Ovary (tissue), 9 donors: ENCODE measurements around the gene FMO2. TPM values are rescaled to one million over a fixed set of nuclear protein-coding genes. Genes with fewer than 3 reads are reported as not detected.

Experiments used
- DNase-seq, 5 donors: peaks; one replicate each; pipeline ENCODE4 v3.0.0-alpha.2; 2019 to 2020
- H3K27ac ChIP-seq, 2 donors: fragments of 200-600 bp; one replicate each; pipeline versions ENCODE4 v1.5.1 to v1.8.0; 2019 to 2022
- H3K27me3 ChIP-seq: fragments of 200-600 bp; one replicate; pipeline ENCODE4 v1.8.0; 2022
- H3K36me3 ChIP-seq: fragments of 200-600 bp; sonication (generic); one replicate; pipeline ENCODE4 v1.5.1; 2019
- H3K4me1 ChIP-seq: one replicate; pipeline ENCODE4 v1.8.1; 2013; ENCODE audit warnings: mild to moderate bottlenecking, moderate library complexity; ENCODE audit not compliant: insufficient read depth
- H3K4me3 ChIP-seq: fragments of 200-600 bp; sonication (generic); one replicate; pipeline ENCODE4 v1.5.1; 2017
- H3K9me3 ChIP-seq, 2 donors: fragments of 200-600 bp in 1 of 2; sonication (generic) in 1 of 2; one replicate each; pipeline versions ENCODE4 v1.5.1 to v1.8.1; 2013 to 2019; ENCODE audit warnings: mild to moderate bottlenecking in 1 of 2, moderate library complexity in 1 of 2
- EP300 ChIP-seq: sonication (generic); formaldehyde crosslinking; IDR thresholded peaks from one replicate; pipeline ENCODE4 v1.6.1; 2017; ENCODE audit warnings: antibody characterized with exemption
- POLR2A ChIP-seq: fragments of 450-650 bp; IDR thresholded peaks from one replicate; pipeline ENCODE4 v1.6.1; 2017; ENCODE audit warnings: antibody characterized with exemption, mild to moderate bottlenecking, moderate library complexity
- whole genome bisulfite sequencing, 3 donors: extraction: QIAGEN DNeasy Blood & Tissue Kit in 1 of 3; methylation state at CpG; one replicate each; pipeline versions ENCODE4 v1.1.5 to v1.1.7; 2013 to 2017; 5-methylcytosine and 5-hydroxymethylcytosine counted together
- intact Hi-C, 4 donors: fragments of 100-400 bp; cut with DNase I; formaldehyde crosslinking; loops; one replicate each; pipeline versions ENCODE4 v1.11.0 to v1.15.1; 2022 to 2023
- polyA plus RNA-seq, 2 donors: library from polyadenylated mRNA; stranded (reverse); fragments of 200-250 nt in 1 of 2; fragments of 350-450 nt in 1 of 2; fragmentation: Illumina TruSeq in 1 of 2; extraction: RNeasy Lipid Tissue Mini Kit (QIAGEN cat#74804) in 1 of 2; gene quantifications; one replicate each; pipeline ENCODE4 v1.2.3, GENCODE V29; 2013 to 2014
- total RNA-seq, 7 donors: library from RNA; depleted of rRNA in 2 of 7; stranded (reverse); fragments of >200 nt in 2 of 7; fragmentation: NEBNext Ultra II Directional in 3 of 7; extraction: Animal tissue kit (Norgen Biotek cat#: 25700) in 3 of 7; gene quantifications; one replicate each; pipeline versions ENCODE4 v1.1.0 to v1.2.4, GENCODE V29; 2016 to 2023
- TF ChIP-seq, protein P1 (sequence below), 3 donors: fragments of 450-650 bp in 2 of 3; fragments of 200-600 bp in 1 of 3; IDR thresholded peaks; one replicate each; pipeline versions ENCODE4 v1.5.1 to v1.8.0; 2016 to 2022; ENCODE audit warnings: antibody characterized with exemption in 3 of 3, mild to moderate bottlenecking in 1 of 3
- donor health status: DM: no; HTN: no; CAD: no; lungs with moderate emphysema.
- donor health status: DM: no; HTN: no; CAD: no.
- donor health status: Bipolar disorder and iron deficiency.
- donor health status: DM: yes; HTN: yes; CAD: no.
- donor health status: DM: no; HTN: no; CAD: no.
- donor health status: DM: yes; HTN: yes; CAD: no.

FMO2 gene
- total and polyA plus RNA-seq, 9 donors: 1.6 to 12.8 (median 5.8) TPM

DNA sequence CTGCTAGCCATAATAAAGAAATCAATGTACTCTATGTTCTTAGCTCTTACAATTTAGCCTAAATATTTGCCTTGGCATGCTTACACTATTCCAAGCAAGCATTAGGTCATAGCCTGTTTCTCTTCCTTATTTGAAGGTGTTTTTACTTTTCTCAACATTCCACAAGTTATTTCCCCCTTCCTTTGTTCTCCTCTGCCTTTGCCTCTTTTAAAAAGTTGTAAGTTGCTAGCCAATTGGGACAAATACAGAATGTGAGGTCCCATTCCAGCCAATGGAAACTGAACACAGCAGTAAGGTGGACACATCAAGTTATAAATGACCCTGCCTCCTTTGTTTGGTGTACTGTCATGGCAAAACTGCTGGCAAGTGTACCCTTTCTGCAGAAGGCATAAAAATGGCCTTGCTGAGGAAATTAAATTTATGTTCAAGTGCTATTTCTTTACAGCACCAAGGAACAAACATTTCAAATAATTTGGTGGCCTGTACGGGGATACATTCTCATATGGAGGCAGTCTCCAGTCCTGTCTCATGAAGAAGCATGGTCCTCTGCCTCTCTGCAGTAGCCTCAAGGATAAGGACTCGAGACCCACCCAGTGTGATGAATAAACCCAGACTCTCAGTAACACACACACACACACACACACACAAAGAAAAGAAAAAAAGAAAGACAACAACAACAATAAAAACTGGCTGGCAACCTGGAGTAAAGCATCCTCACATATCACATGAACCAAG lies 34.4 kb downstream of the FMO2 start:
- TF ChIP-seq POLR2A (no peak), EP300 (no peak)
- TF ChIP-seq, protein P1, sequence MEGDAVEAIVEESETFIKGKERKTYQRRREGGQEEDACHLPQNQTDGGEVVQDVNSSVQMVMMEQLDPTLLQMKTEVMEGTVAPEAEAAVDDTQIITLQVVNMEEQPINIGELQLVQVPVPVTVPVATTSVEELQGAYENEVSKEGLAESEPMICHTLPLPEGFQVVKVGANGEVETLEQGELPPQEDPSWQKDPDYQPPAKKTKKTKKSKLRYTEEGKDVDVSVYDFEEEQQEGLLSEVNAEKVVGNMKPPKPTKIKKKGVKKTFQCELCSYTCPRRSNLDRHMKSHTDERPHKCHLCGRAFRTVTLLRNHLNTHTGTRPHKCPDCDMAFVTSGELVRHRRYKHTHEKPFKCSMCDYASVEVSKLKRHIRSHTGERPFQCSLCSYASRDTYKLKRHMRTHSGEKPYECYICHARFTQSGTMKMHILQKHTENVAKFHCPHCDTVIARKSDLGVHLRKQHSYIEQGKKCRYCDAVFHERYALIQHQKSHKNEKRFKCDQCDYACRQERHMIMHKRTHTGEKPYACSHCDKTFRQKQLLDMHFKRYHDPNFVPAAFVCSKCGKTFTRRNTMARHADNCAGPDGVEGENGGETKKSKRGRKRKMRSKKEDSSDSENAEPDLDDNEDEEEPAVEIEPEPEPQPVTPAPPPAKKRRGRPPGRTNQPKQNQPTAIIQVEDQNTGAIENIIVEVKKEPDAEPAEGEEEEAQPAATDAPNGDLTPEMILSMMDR (IDR thresholded peaks at IDR 0.05): no peak
- H3K27ac ChIP-seq: no peak overlapping the region
- no peaks in the 10 kb centered on the region for H3K9me3 ChIP-seq
- H3K27me3 ChIP-seq: no peaks in the 10 kb centered on the region
- H3K4me1 ChIP-seq: peaks cover 11% of the 10 kb centered on the region
- 36 to 45% (median 42%) methylated on average over 2 of the region's 2 CpGs for WGBS, 3 donors
- no peaks in the 10 kb centered on the region for H3K36me3 ChIP-seq
- DNase-seq: no peak
- no peak overlapping the region for H3K4me3 ChIP-seq
- intact Hi-C loops: loop anchor here in 2 of 4 donors (5.0 to 10.0 kb wide), 3 partner anchors 75 to 255 kb away; no protein-coding TSS in a partner anchor

DNA sequence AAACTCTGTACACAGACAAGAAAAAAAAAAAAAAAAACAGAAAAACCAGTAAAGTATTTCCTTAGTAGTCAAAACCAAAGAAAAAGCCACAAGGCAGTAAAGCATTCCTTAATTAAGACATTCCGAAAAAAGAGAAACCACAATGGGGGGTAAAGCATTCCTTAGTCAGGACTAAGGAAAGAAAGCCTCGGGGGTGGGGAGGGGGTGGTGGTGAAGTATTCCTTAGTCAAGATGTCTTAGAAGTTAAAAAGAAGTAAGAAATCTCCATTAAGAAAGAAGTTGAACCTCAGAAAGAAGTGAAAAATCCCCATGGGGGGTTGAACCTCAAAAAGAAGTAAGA lies 35.0 kb downstream of the FMO2 start:
- Histone ChIP-seq H3K36me3 (no peaks in the 10 kb centered on the region), H3K27ac (peak overlapping the region; percentile 51 to 68), H3K9me3 (no peaks in the 10 kb centered on the region), H3K4me3 (no peak overlapping the region), H3K4me1 (peaks cover 11% of the 10 kb centered on the region), H3K27me3 (no peaks in the 10 kb centered on the region)
- 3 to 23% (median 12%) methylated on average over 2 of the region's 2 CpGs for WGBS, 3 donors
- no peak for DNase-seq
- TF ChIP-seq, protein P1 (IDR thresholded peaks at IDR 0.05): no peak
- TF ChIP-seq EP300: no peak
- no peak for TF ChIP-seq POLR2A
- intact Hi-C loops: loop anchor here in 2 of 4 donors (5.0 to 10.0 kb wide), 2 partner anchors 138 to 255 kb away; no protein-coding TSS in a partner anchor

DNA sequence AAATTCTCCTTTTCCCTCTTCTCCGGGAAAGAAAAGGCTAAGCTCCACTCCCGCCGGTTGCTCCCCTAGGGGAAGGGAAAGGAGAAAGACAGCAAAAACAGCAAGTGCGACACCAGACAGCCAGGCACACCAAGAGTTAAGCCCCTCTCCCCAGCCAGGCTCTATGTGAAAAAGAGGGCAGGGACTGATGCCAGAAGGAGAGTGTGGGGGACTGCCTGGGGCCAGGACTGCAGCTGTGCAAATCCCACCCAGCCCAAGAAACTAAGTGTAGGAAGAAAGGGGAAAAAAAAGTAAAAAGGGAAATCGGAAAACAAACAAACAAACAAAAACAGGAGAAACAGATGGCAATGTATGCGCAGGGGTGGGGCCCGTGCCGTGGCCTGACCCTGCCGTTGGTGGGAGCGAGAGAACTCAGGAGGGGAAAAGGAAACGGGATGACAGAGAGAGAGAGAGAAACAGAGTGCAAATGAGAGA lies 35.5 kb downstream of the FMO2 start:
- Histone ChIP-seq H3K36me3 (no peaks in the 10 kb centered on the region), H3K9me3 (no peaks in the 10 kb centered on the region), H3K27me3 (no peaks in the 10 kb centered on the region), H3K27ac (peak overlapping the region; percentile 51 to 68), H3K4me3 (peak overlapping the region; percentile 5), H3K4me1 (peaks cover 11% of the 10 kb centered on the region)
- intact Hi-C loops: loop anchor here in 2 of 4 donors (5.0 to 10.0 kb wide), 2 partner anchors 138 to 256 kb away; no protein-coding TSS in a partner anchor
- TF ChIP-seq, protein P1 (IDR thresholded peaks at IDR 0.05): no peak
- TF ChIP-seq POLR2A (no peak), EP300 (no peak)
- DNase-seq: peak; percentile 21 to 49 (median 26)
- 15 to 25% (median 20%) methylated on average over 11 of the region's 11 CpGs for WGBS, 3 donors

DNA sequence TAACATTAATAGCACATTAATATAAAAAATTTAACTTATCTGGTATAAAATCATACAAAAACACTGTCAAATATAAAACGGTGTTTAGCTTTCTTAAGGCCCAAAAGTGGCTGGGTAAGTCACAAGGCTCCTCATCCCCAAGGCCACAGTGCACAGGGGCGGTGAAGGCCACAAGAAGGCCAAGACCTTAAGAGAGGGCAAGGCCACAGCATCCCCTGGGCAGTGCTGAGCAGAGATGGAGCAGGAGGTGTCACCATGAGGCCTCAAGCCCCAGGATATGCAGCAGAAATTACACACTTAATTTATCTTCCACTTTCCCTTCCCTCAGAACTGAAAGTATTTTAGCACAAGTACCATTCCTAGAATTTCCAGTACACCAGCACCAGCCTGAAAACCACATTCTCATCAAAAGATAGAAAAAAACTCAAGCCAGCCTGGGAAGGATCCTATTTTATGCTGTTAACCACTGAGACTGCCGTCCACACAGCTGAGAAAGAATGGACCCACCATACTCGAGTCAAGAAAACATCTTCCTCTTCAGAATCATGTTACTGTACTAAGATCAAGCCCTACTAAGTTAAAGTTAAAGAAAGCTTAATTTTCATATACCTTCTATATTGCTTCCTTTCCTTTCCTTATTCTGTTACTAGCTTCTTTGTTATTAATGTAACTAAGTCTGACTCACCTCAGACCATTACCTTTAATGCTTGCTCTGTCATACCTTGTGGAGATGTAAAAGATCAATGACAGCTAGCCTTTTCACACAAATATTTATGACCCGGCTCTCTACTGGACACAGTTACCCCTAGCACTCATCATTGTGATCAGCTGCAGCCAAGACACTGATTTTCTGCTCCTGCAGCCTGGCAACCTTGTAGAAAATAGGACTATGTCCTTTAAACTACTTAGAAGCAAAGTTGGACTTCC lies 36.8 kb downstream of the FMO2 start:
- H3K9me3 ChIP-seq: no peaks in the 10 kb centered on the region
- DNase-seq: peak; percentile 30 to 52 (median 34)
- peaks cover 11% of the 10 kb centered on the region for H3K4me1 ChIP-seq

More for the DNA sequence above, 36.8 kb downstream of the FMO2 start:
- no peaks in the 10 kb centered on the region for H3K36me3 ChIP-seq
- WGBS, 3 donors: 23 to 60% (median 56%) methylated on average over 5 of the region's 5 CpGs
- TF ChIP-seq EP300 (no peak), POLR2A (no peak)
- TF ChIP-seq, protein P1 (IDR thresholded peaks at IDR 0.05): no peak
- H3K27me3 ChIP-seq: no peaks in the 10 kb centered on the region
- peak overlapping the region in 1 of 2 donors; percentile 51 for H3K27ac ChIP-seq
- intact Hi-C loops: loop anchor here in 2 of 4 donors (5.0 to 10.0 kb wide), 2 partner anchors 140 to 257 kb away; no protein-coding TSS in a partner anchor
- H3K4me3 ChIP-seq: no peak overlapping the region
